Esophagus muscularis mucosa (tissue), 4 donors: ENCODE data around the gene IDE. TPM values are rescaled to one million over a fixed set of nuclear protein-coding genes. Genes with fewer than 3 reads are reported as not detected.

Experiments
- DNase-seq: peaks from one replicate; pipeline ENCODE4 v3.0.0-alpha.2; 2017; ENCODE audit errors: extremely low spot score
- H3K27ac ChIP-seq, 4 donors: fragments of 200-600 bp; sonication (generic); replicated peaks in 1 of 4; 1 replicate in 3 of 4; 2 replicates in 1 of 4; pipeline ENCODE4 v1.5.1; 2016 to 2019; ENCODE audit warnings: mild to moderate bottlenecking in 1 of 4
- H3K27me3 ChIP-seq, 4 donors: fragments of 200-600 bp; sonication (generic); one replicate each; pipeline versions ENCODE4 v1.5.1 to v1.6.0; 2016 to 2019
- H3K36me3 ChIP-seq, 4 donors: fragments of 200-600 bp; sonication (generic); one replicate each; pipeline ENCODE4 v1.5.1; 2016 to 2019
- H3K4me1 ChIP-seq, 4 donors: fragments of 200-600 bp; sonication (generic); one replicate each; pipeline ENCODE4 v1.5.1; 2016 to 2019
- H3K4me3 ChIP-seq, 4 donors: fragments of 200-600 bp; sonication (generic); 1 replicate in 2 of 4; 2 replicates in 2 of 4; pipeline ENCODE4 v1.5.1; 2016 to 2019; ENCODE audit warnings: mild to moderate bottlenecking in 4 of 4, moderate library complexity in 1 of 4
- H3K9me3 ChIP-seq, 4 donors: fragments of 200-600 bp; sonication (generic); 1 replicate in 3 of 4; 2 replicates in 1 of 4; pipeline ENCODE4 v1.5.1; 2016 to 2019
- CTCF ChIP-seq, 3 experiments: fragments of 200-600 bp in 2 of 3; fragments of 450-650 bp in 1 of 3; sonication (generic) in 2 of 3; IDR thresholded peaks; one replicate each; pipeline ENCODE4 v1.5.1; 2017 to 2019; ENCODE audit warnings: antibody characterized with exemption in 3 of 3, mild to moderate bottlenecking in 2 of 3, moderate library complexity in 1 of 3
- EP300 ChIP-seq: sonication (generic); formaldehyde crosslinking; IDR thresholded peaks from one replicate; pipeline ENCODE4 v1.6.1; 2017; ENCODE audit warnings: antibody characterized with exemption
- POLR2A ChIP-seq: fragments of 450-650 bp; IDR thresholded peaks from one replicate; pipeline ENCODE4 v1.6.1; 2017; ENCODE audit warnings: antibody characterized with exemption, moderate library complexity, mild to moderate bottlenecking, low read depth
- POLR2AphosphoS5 ChIP-seq, 2 donors: sonication (generic); formaldehyde crosslinking; IDR thresholded peaks; one replicate each; pipeline ENCODE4 v1.6.1; 2017; ENCODE audit warnings: antibody characterized with exemption in 2 of 2
- WGBS: methylation state at CpG from one replicate; pipeline ENCODE4 v1.1.5; 2018; 5-methylcytosine and 5-hydroxymethylcytosine counted together
- intact Hi-C: fragments of 100-400 bp; cut with DNase I; formaldehyde crosslinking; loops from one replicate; pipeline ENCODE4 v1.15.1; 2023
- total RNA-seq, 4 donors: library from RNA; depleted of rRNA; stranded (reverse); fragments of >200 nt; gene quantifications; one replicate each; pipeline versions ENCODE4 v1.1.0 to v1.2.1, GENCODE V29; 2016

Gene IDE
- total RNA-seq, 4 donors from 2014 or later, result 27.0 to 33.1 (median 30.7) TPM

- Histone ChIP-seq H3K9me3 (no peaks in the 10 kb centered on the region), H3K36me3 (peaks cover 0 to 6% (median 3%) of the 10 kb centered on the region in 4 donors), H3K27me3 (no peaks in the 10 kb centered on the region), H3K4me1 (peaks cover 0 to 20% (median 10%) of the 10 kb centered on the region in 4 donors), H3K27ac (no peak overlapping the region), H3K4me3 (no peak overlapping the region)
- no peak for TF ChIP-seq POLR2A
- no peak for TF ChIP-seq EP300
- TF ChIP-seq POLR2AphosphoS5 (IDR thresholded peaks at IDR 0.05), result no peak
- no peak for TF ChIP-seq CTCF (IDR thresholded peaks at IDR 0.05)
- no peak for DNase-seq
- intact Hi-C loops, result no loop called here
These were observed 32.3 kb downstream of the IDE start for GRCh38 chr10:92541583-92541982.

- Histone ChIP-seq H3K4me1 (peaks cover 0 to 13% (median 7%) of the 10 kb centered on the region in 4 donors), H3K27ac (no peak overlapping the region), H3K9me3 (no peaks in the 10 kb centered on the region), H3K36me3 (peaks cover 8 to 38% (median 34%) of the 10 kb centered on the region in 4 donors), H3K27me3 (no peaks in the 10 kb centered on the region), H3K4me3 (no peak overlapping the region)
- 76% methylated on average over 4 of the region's 4 CpGs for WGBS
- intact Hi-C loops, result no loop called here
- no peak for DNase-seq
- TF ChIP-seq POLR2A (no peak), EP300 (no peak), CTCF (IDR thresholded peaks at IDR 0.05) (no peak), POLR2AphosphoS5 (IDR thresholded peaks at IDR 0.05) (no peak)
These were observed 35.5 kb downstream of the IDE start for GRCh38 chr10:92538231-92538958.

GRCh38 chr10:92530891-92531535 lies 42.9 kb downstream of the IDE start:
- no peak for DNase-seq
- intact Hi-C loops, result no loop called here
- H3K9me3 ChIP-seq, result no peaks in the 10 kb centered on the region
- 85% methylated on average over 2 of the region's 2 CpGs for WGBS
- no peaks in the 10 kb centered on the region for H3K4me1 ChIP-seq
- no peak overlapping the region for H3K27ac ChIP-seq
- H3K36me3 ChIP-seq, result peaks cover 41 to 76% (median 69%) of the 10 kb centered on the region in 4 donors
- H3K27me3 ChIP-seq, result no peaks in the 10 kb centered on the region
- TF ChIP-seq POLR2A, result no peak
- no peak for TF ChIP-seq CTCF (IDR thresholded peaks at IDR 0.05)
- TF ChIP-seq EP300, result no peak
- TF ChIP-seq POLR2AphosphoS5 (IDR thresholded peaks at IDR 0.05), result no peak
- no peak overlapping the region for H3K4me3 ChIP-seq

DNA sequence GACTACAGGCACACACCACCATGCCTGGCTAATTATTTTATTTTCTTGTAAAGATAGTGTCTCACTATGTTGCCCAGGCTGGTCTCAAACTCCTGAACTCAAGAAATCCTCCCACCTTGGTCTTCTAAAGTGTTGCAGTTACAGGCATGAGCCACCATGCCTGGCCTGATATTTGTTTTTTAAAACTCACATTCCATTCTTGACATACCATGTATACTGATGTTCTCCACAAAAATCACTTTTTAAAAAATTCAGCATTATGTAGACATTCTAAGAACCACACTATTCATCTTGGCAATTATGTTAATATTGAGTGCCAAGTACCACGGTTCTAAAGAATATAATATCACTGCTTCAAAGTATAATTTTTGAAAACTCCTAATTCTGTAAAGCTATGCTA lies 43.5 kb downstream of the IDE start:
- TF ChIP-seq EP300 (no peak), CTCF (IDR thresholded peaks at IDR 0.05) (no peak), POLR2A (no peak), POLR2AphosphoS5 (IDR thresholded peaks at IDR 0.05) (no peak)
- no peaks in the 10 kb centered on the region for H3K4me1 ChIP-seq
- intact Hi-C loops, result no loop called here
- no peak overlapping the region for H3K4me3 ChIP-seq
- 77% methylated on average over 1 of the region's 1 CpG for WGBS
- H3K36me3 ChIP-seq, result peaks cover 41 to 70% (median 63%) of the 10 kb centered on the region in 4 donors
- H3K27ac ChIP-seq, result no peak overlapping the region
- no peaks in the 10 kb centered on the region for H3K27me3 ChIP-seq
- no peaks in the 10 kb centered on the region for H3K9me3 ChIP-seq
- no peak for DNase-seq
